GM12878 (cell line): ENCODE measurements around the gene WBP1L. TPM values are rescaled to one million over a fixed set of nuclear protein-coding genes. Genes with fewer than 3 reads are reported as not detected.

Experiments
- ATF7 ChIP-seq: fragments of 450-650 bp; IDR thresholded peaks from 2 replicates; pipeline ENCODE4 v1.6.1; 2016; ENCODE audit warnings: low read depth, mild to moderate bottlenecking
- BCL11A ChIP-seq: IDR thresholded peaks from 2 replicates; pipeline ENCODE4 v1.6.1; 2011; ENCODE audit warnings: low read depth, low read length
- CBFB ChIP-seq: IDR thresholded peaks from 2 replicates; pipeline ENCODE4 v1.6.1; 2016; ENCODE audit warnings: antibody characterized with exemption, low read depth
- DPF2 ChIP-seq: fragments of 450-650 bp; IDR thresholded peaks from 2 replicates; pipeline ENCODE4 v1.6.1; 2017; ENCODE audit warnings: mild to moderate bottlenecking
- EP300 ChIP-seq, 2 experiments: fragments of 150-350 bp in 1 of 2; IDR thresholded peaks; 2 replicates each; pipeline ENCODE4 v1.6.1; 2011 to 2012; ENCODE audit warnings: low read depth in 2 of 2, low read length in 2 of 2, borderline replicate concordance in 1 of 2, improper control_type of control experiment in 1 of 2, inconsistent platforms in 1 of 2; ENCODE audit not compliant: control insufficient read depth in 1 of 2
- IKZF2 ChIP-seq, 2 experiments: fragments of 450-650 bp; IDR thresholded peaks; 2 replicates each; pipeline ENCODE4 v1.6.1; 2017; ENCODE audit warnings: mild to moderate bottlenecking in 2 of 2, moderate library complexity in 2 of 2
- JUND ChIP-seq: IDR thresholded peaks from 2 replicates; pipeline ENCODE4 v1.6.1; 2012; ENCODE audit warnings: low read depth, mild to moderate bottlenecking, low read length, improper control_type of control experiment, moderate library complexity
- MXI1 ChIP-seq: fragments of 150-350 bp; IDR thresholded peaks from 2 replicates; pipeline ENCODE4 v1.6.1; 2011; ENCODE audit warnings: low read depth, mild to moderate bottlenecking, inconsistent platforms, low read length, improper control_type of control experiment
- NFYB ChIP-seq: IDR thresholded peaks from 2 replicates; pipeline ENCODE4 v1.6.1; 2011; ENCODE audit warnings: low read depth, mild to moderate bottlenecking, low read length, improper control_type of control experiment, moderate library complexity; ENCODE audit not compliant: insufficient read depth
- NRF1 ChIP-seq: conservative IDR thresholded peaks from 2 replicates; pipeline ENCODE4 v1.6.1; 2011; ENCODE audit warnings: mild to moderate bottlenecking, low read depth, low read length, improper control_type of control experiment
- POLR2AphosphoS5 ChIP-seq: IDR thresholded peaks from 2 replicates; pipeline ENCODE4 v1.6.1; 2011; ENCODE audit warnings: mild to moderate bottlenecking, low read length, inconsistent platforms
- RAD21 ChIP-seq: IDR thresholded peaks from 2 replicates; pipeline ENCODE4 v1.6.1; 2011; ENCODE audit warnings: mild to moderate bottlenecking, low read depth, low read length, moderate library complexity; ENCODE audit not compliant: insufficient read depth
- WRNIP1 ChIP-seq: IDR thresholded peaks from 2 replicates; pipeline ENCODE4 v1.6.1; 2011; ENCODE audit warnings: low read depth, low read length, improper control_type of control experiment, borderline replicate concordance
- YBX1 ChIP-seq: fragments of 450-650 bp; IDR thresholded peaks from 2 replicates; pipeline ENCODE4 v1.6.1; 2016; ENCODE audit warnings: antibody characterized with exemption
- polyA plus RNA-seq, 11 experiments: library from polyadenylated mRNA; depleted of rRNA in 4 of 11; unstranded in 6 of 11; stranded (reverse) in 5 of 11; fragments of >200 nt; fragmentation: Nextera tagmentation in 4 of 11; fragmentation: Illumina TruSeq in 1 of 11; extraction: Ambion mirVana in 4 of 11; extraction: Trizol in 1 of 11; gene quantifications; 1 replicate in 1 of 11; 2 replicates in 10 of 11; pipeline versions ENCODE4 v1.2.1 to v1.2.3, GENCODE V29; 2011 to 2016; ENCODE audit warnings: inconsistent platforms in 2 of 11, missing spikeins in 2 of 11, low read depth in 1 of 11
- total RNA-seq, 4 experiments: library from RNA; depleted of rRNA in 3 of 4; stranded (reverse); fragments of >200 nt in 3 of 4; fragmentation: Illumina TruSeq in 1 of 4; extraction: Trizol in 1 of 4; gene quantifications; 2 replicates each; pipeline versions ENCODE4 v1.2.1 to v1.2.3, GENCODE V29; 2013 to 2021
- TF ChIP-seq, protein P1 (sequence below): IDR thresholded peaks from 2 replicates; pipeline ENCODE4 v1.6.1; 2011; ENCODE audit warnings: borderline replicate concordance, low read depth, mild to moderate bottlenecking, moderate library complexity, mixed read lengths, low read length; ENCODE audit not compliant: insufficient read depth; ENCODE audit errors: extremely low read length
- TF ChIP-seq, protein P2 (sequence below): fragments of 450-650 bp; formaldehyde crosslinking; IDR thresholded peaks from 2 replicates; pipeline ENCODE4 v1.5.0; 2022; ENCODE audit warnings: mild to moderate bottlenecking, missing genetic modification characterization
- TF ChIP-seq, protein P3 (sequence below): fragments of 450-650 bp; IDR thresholded peaks from 2 replicates; pipeline ENCODE4 v1.6.1; 2017; ENCODE audit warnings: low read depth, mild to moderate bottlenecking, moderate library complexity
- TF ChIP-seq, protein P4 (sequence below): IDR thresholded peaks from 2 replicates; pipeline ENCODE4 v1.6.1; 2012; ENCODE audit warnings: mild to moderate bottlenecking, low read depth, low read length
- TF ChIP-seq, protein P5 (sequence below): IDR thresholded peaks from 2 replicates; pipeline ENCODE4 v1.6.1; 2011; ENCODE audit warnings: low read depth, mild to moderate bottlenecking, low read length, moderate library complexity, borderline replicate concordance; ENCODE audit errors: extremely low read depth

WBP1L gene
- total and polyA plus RNA-seq, 10 of the 15 experiments (the other 5 are each of a cell fraction or from before 2014, with no cell fraction given), result 3.7 to 18.8 (median 12.3) TPM

DNA sequence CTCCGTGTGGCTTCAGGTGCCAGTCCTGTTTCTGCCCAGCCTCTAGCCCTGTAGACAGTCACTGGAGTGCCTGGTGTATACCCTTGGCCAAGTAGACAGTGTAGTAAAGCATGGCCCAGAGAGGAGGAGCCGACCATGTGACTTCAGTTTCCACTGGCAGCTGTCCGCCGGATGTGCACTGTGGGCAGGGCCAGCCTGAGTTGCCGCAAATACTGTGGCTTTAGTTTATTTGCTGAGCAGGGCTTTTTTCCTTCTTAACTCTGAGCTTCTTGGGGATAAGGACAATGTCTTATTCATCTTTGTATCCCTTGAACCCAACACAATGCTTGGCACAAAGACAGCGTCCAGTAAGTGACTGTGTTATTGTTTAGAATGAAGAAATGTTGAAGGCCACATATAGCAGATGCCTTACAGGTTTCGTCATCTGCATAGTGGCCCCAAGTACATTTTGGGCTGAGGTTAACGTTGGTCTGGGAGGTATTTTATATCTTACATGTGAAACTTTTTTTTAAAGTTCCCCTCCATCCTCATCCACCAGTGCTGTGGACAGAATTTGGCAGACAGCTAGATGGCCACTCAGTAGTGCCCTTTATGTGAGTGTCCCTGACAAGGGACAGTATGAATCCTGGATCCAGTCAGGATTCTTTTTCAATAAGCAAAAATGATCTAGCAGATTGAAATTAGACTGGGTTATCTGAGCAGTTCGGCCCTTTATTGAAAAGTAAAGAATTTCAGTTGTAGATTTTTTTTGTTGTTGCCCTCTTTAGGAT, 52.8 kb downstream of the WBP1L start (continued):
- TF ChIP-seq JUND (no peak), YBX1 (no peak), ATF7 (no peak), NRF1 (no peak), WRNIP1 (no peak), BCL11A (no peak), MXI1 (peak; percentile 91), NFYB (0 out of 2 replicates have a peak, but pooled peaks have one; percentile 34), IKZF2 (IDR thresholded peaks at IDR 0.05) (no peak), CBFB (0 out of 2 replicates have a peak, but pooled peaks have one; percentile 56), POLR2AphosphoS5 (peak; percentile 50; the same call in 1 of the 2 replicates), EP300 (IDR thresholded peaks at IDR 0.05; ENCODE audit: borderline replicate concordance in 1 of 2, control insufficient read depth in 1 of 2, low read depth in 2 of 2, low read length in 2 of 2) (peak in 1 of 2 experiments; percentile 45; a peak in 1 of 4 replicates), RAD21 (no peak), DPF2 (no peak)
- TF ChIP-seq, protein P1, sequence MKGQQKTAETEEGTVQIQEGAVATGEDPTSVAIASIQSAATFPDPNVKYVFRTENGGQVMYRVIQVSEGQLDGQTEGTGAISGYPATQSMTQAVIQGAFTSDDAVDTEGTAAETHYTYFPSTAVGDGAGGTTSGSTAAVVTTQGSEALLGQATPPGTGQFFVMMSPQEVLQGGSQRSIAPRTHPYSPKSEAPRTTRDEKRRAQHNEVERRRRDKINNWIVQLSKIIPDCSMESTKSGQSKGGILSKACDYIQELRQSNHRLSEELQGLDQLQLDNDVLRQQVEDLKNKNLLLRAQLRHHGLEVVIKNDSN, result peak; percentile 64
- TF ChIP-seq, protein P2, sequence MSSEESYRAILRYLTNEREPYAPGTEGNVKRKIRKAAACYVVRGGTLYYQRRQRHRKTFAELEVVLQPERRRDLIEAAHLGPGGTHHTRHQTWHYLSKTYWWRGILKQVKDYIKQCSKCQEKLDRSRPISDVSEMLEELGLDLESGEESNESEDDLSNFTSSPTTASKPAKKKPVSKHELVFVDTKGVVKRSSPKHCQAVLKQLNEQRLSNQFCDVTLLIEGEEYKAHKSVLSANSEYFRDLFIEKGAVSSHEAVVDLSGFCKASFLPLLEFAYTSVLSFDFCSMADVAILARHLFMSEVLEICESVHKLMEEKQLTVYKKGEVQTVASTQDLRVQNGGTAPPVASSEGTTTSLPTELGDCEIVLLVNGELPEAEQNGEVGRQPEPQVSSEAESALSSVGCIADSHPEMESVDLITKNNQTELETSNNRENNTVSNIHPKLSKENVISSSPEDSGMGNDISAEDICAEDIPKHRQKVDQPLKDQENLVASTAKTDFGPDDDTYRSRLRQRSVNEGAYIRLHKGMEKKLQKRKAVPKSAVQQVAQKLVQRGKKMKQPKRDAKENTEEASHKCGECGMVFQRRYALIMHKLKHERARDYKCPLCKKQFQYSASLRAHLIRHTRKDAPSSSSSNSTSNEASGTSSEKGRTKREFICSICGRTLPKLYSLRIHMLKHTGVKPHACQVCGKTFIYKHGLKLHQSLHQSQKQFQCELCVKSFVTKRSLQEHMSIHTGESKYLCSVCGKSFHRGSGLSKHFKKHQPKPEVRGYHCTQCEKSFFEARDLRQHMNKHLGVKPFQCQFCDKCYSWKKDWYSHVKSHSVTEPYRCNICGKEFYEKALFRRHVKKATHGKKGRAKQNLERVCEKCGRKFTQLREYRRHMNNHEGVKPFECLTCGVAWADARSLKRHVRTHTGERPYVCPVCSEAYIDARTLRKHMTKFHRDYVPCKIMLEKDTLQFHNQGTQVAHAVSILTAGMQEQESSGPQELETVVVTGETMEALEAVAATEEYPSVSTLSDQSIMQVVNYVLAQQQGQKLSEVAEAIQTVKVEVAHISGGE (CRISPR knock-in tag), result no peak
- TF ChIP-seq, protein P3, sequence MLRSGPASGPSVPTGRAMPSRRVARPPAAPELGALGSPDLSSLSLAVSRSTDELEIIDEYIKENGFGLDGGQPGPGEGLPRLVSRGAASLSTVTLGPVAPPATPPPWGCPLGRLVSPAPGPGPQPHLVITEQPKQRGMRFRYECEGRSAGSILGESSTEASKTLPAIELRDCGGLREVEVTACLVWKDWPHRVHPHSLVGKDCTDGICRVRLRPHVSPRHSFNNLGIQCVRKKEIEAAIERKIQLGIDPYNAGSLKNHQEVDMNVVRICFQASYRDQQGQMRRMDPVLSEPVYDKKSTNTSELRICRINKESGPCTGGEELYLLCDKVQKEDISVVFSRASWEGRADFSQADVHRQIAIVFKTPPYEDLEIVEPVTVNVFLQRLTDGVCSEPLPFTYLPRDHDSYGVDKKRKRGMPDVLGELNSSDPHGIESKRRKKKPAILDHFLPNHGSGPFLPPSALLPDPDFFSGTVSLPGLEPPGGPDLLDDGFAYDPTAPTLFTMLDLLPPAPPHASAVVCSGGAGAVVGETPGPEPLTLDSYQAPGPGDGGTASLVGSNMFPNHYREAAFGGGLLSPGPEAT, result 0 out of 2 replicates have a peak, but pooled peaks have one; percentile 19
- TF ChIP-seq, protein P4, sequence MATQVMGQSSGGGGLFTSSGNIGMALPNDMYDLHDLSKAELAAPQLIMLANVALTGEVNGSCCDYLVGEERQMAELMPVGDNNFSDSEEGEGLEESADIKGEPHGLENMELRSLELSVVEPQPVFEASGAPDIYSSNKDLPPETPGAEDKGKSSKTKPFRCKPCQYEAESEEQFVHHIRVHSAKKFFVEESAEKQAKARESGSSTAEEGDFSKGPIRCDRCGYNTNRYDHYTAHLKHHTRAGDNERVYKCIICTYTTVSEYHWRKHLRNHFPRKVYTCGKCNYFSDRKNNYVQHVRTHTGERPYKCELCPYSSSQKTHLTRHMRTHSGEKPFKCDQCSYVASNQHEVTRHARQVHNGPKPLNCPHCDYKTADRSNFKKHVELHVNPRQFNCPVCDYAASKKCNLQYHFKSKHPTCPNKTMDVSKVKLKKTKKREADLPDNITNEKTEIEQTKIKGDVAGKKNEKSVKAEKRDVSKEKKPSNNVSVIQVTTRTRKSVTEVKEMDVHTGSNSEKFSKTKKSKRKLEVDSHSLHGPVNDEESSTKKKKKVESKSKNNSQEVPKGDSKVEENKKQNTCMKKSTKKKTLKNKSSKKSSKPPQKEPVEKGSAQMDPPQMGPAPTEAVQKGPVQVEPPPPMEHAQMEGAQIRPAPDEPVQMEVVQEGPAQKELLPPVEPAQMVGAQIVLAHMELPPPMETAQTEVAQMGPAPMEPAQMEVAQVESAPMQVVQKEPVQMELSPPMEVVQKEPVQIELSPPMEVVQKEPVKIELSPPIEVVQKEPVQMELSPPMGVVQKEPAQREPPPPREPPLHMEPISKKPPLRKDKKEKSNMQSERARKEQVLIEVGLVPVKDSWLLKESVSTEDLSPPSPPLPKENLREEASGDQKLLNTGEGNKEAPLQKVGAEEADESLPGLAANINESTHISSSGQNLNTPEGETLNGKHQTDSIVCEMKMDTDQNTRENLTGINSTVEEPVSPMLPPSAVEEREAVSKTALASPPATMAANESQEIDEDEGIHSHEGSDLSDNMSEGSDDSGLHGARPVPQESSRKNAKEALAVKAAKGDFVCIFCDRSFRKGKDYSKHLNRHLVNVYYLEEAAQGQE, result no peak
- TF ChIP-seq, protein P5, sequence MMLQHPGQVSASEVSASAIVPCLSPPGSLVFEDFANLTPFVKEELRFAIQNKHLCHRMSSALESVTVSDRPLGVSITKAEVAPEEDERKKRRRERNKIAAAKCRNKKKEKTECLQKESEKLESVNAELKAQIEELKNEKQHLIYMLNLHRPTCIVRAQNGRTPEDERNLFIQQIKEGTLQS, result no peak
